HG02885 (cell line): ENCODE results near the gene TECTA.
A peak's percentile ranks its signal among the peaks of the same experiment; 100 is the strongest.
"Not testable (repeated sequence)": the region's sequence is repeated elsewhere in the genome, so short reads cannot be mapped to it uniquely, and the experiment has no call there.

Experiments
- ATAC-seq: cut with Tn5 transposase; IDR thresholded peaks from one replicate; pipeline ENCODE4 v1.9.1; 2021; ENCODE audit warnings: mild to moderate bottlenecking; ENCODE audit not compliant: unreplicated experiment, poor library complexity

TECTA gene

GRCh38 chr11:121226415-121227263 is 125.6 kb downstream of the TECTA start:
- no peak for ATAC-seq

GRCh38 chr11:121228851-121229250 is 127.8 kb downstream of the TECTA start:
- no peak for ATAC-seq

- ATAC-seq, result no peak
These were observed 128.6 kb downstream of the TECTA start for GRCh38 chr11:121229495-121230215.

- ATAC-seq, result no peak
These were observed 130.7 kb downstream of the TECTA start for GRCh38 chr11:121231576-121232278.

- ATAC-seq, result no peak
These were observed 134.0 kb downstream of the TECTA start for GRCh38 chr11:121235057-121235456.

GRCh38 chr11:121236115-121237001 is 135.3 kb downstream of the TECTA start:
- ATAC-seq, result peak; percentile 81

- ATAC-seq, result not testable (repeated sequence)
These were observed 136.2 kb downstream of the TECTA start for GRCh38 chr11:121237247-121237646.

- ATAC-seq, result no peak
These were observed 136.9 kb downstream of the TECTA start for GRCh38 chr11:121237686-121238658.

GRCh38 chr11:121238956-121239355 is 137.9 kb downstream of the TECTA start:
- no peak for ATAC-seq

GRCh38 chr11:121240001-121240400 is 139.0 kb downstream of the TECTA start:
- ATAC-seq, result not testable (repeated sequence)

GRCh38 chr11:121240650-121241303 is 139.7 kb downstream of the TECTA start:
- ATAC-seq, result no peak
